SK-N-SH (cell line): ENCODE measurements around the gene ASTN2. TPM values are rescaled to one million over a fixed set of nuclear protein-coding genes. Genes with fewer than 3 reads are reported as not detected.

Experiments
- CTCF ChIA-PET: fragments of 300-600, 350-600 bp; formaldehyde crosslinking; extraction: SDS; loops from one replicate; lab custom pipeline; 2021; lab: Yijun Ruan, JAX
- POLR2A ChIA-PET: fragments of 350-600 bp; sonication (Branson Sonifier 250); formaldehyde crosslinking; extraction: SDS; loops from one replicate; lab custom pipeline; 2020; ENCODE audit warnings: antibody characterized with exemption, inconsistent platforms; lab: Yijun Ruan, JAX
- DNase-seq: peaks from one replicate; pipeline ENCODE4 v3.0.0; 2012
- H2AFZ ChIP-seq: fragments of 200-600 bp; sonication (generic); 2 replicates; pipeline ENCODE4 v1.8.1; 2016; ENCODE audit warnings: antibody characterized with exemption, mild to moderate bottlenecking, low read depth
- H3F3A ChIP-seq: fragments of 200-600 bp; sonication (generic); replicated peaks from 2 replicates; pipeline ENCODE3; 2016; ENCODE audit warnings: antibody characterized with exemption, mild to moderate bottlenecking; ENCODE audit not compliant: insufficient read depth
- H3K27ac ChIP-seq, 2 experiments: fragments of 200-500 bp in 1 of 2; fragments of 200-600 bp in 1 of 2; sonication (Bioruptor generic) in 1 of 2; sonication (generic), shearing (Covaris generic) in 1 of 2; 2 replicates each; pipeline versions ENCODE4 v1.5.1 to v1.6.1; 2014 to 2016; ENCODE audit warnings: low read depth in 2 of 2, inconsistent platforms in 1 of 2, low read length in 1 of 2, mild to moderate bottlenecking in 1 of 2, mixed read lengths in 1 of 2
- H3K27me3 ChIP-seq: fragments of 200-600 bp; sonication (generic), shearing (Covaris generic); 2 replicates; pipeline ENCODE4 v1.6.1; 2016; ENCODE audit warnings: mixed run types; ENCODE audit not compliant: insufficient read depth
- H3K36me3 ChIP-seq, 2 experiments: fragments of 200-500 bp in 1 of 2; fragments of 200-600 bp in 1 of 2; sonication (Bioruptor generic) in 1 of 2; sonication (generic) in 1 of 2; replicated peaks in 1 of 2; 2 replicates each; pipeline versions ENCODE3 to v1.5.1; 2014 to 2016; ENCODE audit warnings: low read length in 1 of 2, mild to moderate bottlenecking in 1 of 2; ENCODE audit not compliant: insufficient read depth in 2 of 2, control insufficient read depth in 1 of 2
- H3K4me1 ChIP-seq, 2 experiments: fragments of 200-500 bp in 1 of 2; fragments of 200-600 bp in 1 of 2; sonication (Bioruptor generic) in 1 of 2; sonication (generic), shearing (Covaris generic) in 1 of 2; 2 replicates each; pipeline versions ENCODE4 v1.5.1 to v1.6.1; 2014 to 2016; ENCODE audit warnings: low read depth in 1 of 2, low read length in 1 of 2, mixed run types in 1 of 2; ENCODE audit not compliant: insufficient read depth in 2 of 2, control insufficient read depth in 1 of 2
- H3K4me2 ChIP-seq: fragments of 200-600 bp; sonication (generic), shearing (Covaris generic); 2 replicates; pipeline ENCODE4 v1.6.1; 2017; ENCODE audit warnings: mixed run types
- H3K4me3 ChIP-seq, 2 experiments: fragments of 200-500 bp in 1 of 2; fragments of 200-600 bp in 1 of 2; sonication (Bioruptor generic) in 1 of 2; sonication (generic), shearing (Covaris generic) in 1 of 2; 2 replicates each; pipeline versions ENCODE4 v1.5.1 to v1.8.1; 2014 to 2016; ENCODE audit warnings: low read depth in 2 of 2, inconsistent platforms in 1 of 2, low read length in 1 of 2, mild to moderate bottlenecking in 1 of 2, mixed read lengths in 1 of 2, moderate library complexity in 1 of 2
- H3K79me2 ChIP-seq: fragments of 200-600 bp; sonication (generic); 2 replicates; pipeline ENCODE4 v1.8.1; 2017; ENCODE audit warnings: mild to moderate bottlenecking; ENCODE audit not compliant: insufficient read depth
- H3K9ac ChIP-seq: fragments of 200-600 bp; sonication (generic); 2 replicates; pipeline ENCODE4 v1.6.1; 2017; ENCODE audit warnings: mixed run types
- H3K9me2 ChIP-seq: fragments of 200-600 bp; sonication (generic); 2 replicates; pipeline ENCODE4 v1.6.1; 2017; ENCODE audit warnings: mixed run types
- H3K9me3 ChIP-seq: fragments of 200-600 bp; sonication (generic); 2 replicates; pipeline ENCODE4 v1.6.1; 2017; ENCODE audit warnings: mixed run types, mild to moderate bottlenecking, moderate library complexity
- H4K20me1 ChIP-seq: fragments of 200-600 bp; sonication (generic); 2 replicates; pipeline ENCODE4 v1.6.1; 2017; ENCODE audit warnings: mild to moderate bottlenecking, mixed run types; ENCODE audit not compliant: insufficient read depth
- EZH2phosphoT487 ChIP-seq: fragments of 200-600 bp; sonication (generic); IDR thresholded peaks from 2 replicates; pipeline ENCODE4 v1.6.1; 2017; ENCODE audit warnings: low read depth, mixed run types, mild to moderate bottlenecking, antibody characterized with exemption, moderate library complexity, borderline replicate concordance
- GATA2 ChIP-seq: sonication (generic); formaldehyde crosslinking; IDR thresholded peaks from 2 replicates; pipeline ENCODE4 v1.5.0; 2020; ENCODE audit warnings: mild to moderate bottlenecking, missing genetic modification reagents
- JUND ChIP-seq: IDR thresholded peaks from 2 replicates; pipeline ENCODE4 v1.4.0; 2012
- MAX ChIP-seq: IDR thresholded peaks from 2 replicates; pipeline ENCODE4 v1.4.0; 2012; ENCODE audit warnings: low read depth
- MEF2A ChIP-seq: IDR thresholded peaks from 2 replicates; pipeline ENCODE4 v1.4.0; 2012; ENCODE audit warnings: low read depth, borderline replicate concordance
- MXI1 ChIP-seq: IDR thresholded peaks from 2 replicates; pipeline ENCODE4 v1.6.1; 2012; ENCODE audit warnings: mild to moderate bottlenecking, low read depth, low read length, improper control_type of control experiment
- NFIC ChIP-seq: IDR thresholded peaks from 2 replicates; pipeline ENCODE4 v1.4.0; 2012; ENCODE audit warnings: borderline replicate concordance
- NRF1 ChIP-seq: IDR thresholded peaks from 2 replicates; pipeline ENCODE4 v1.6.1; 2012; ENCODE audit warnings: low read depth, mild to moderate bottlenecking, low read length
- PBX3 ChIP-seq: IDR thresholded peaks from 2 replicates; pipeline ENCODE4; 2012
- RAD21 ChIP-seq: IDR thresholded peaks from 2 replicates; pipeline ENCODE4 v1.6.1; 2012; ENCODE audit warnings: mild to moderate bottlenecking, low read length
- RCOR1 ChIP-seq: fragments of 150-350 bp; IDR thresholded peaks from 2 replicates; pipeline ENCODE4 v1.6.1; 2017; ENCODE audit warnings: antibody characterized with exemption, low read length
- REST ChIP-seq: IDR thresholded peaks from 2 replicates; pipeline ENCODE4 v1.6.1; 2012; ENCODE audit warnings: mild to moderate bottlenecking, low read depth, low read length, moderate library complexity
- SIN3A ChIP-seq: IDR thresholded peaks from 2 replicates; pipeline ENCODE4 v1.6.1; 2012; ENCODE audit warnings: low read depth, mild to moderate bottlenecking, low read length, moderate library complexity, borderline replicate concordance
- WGBS: methylation state at CpG from one replicate; pipeline ENCODE4 v1.1.6; 2017; ENCODE audit warnings: low lambda C conversion rate; 5-methylcytosine and 5-hydroxymethylcytosine counted together
- polyA plus RNA-seq, 3 experiments: library from polyadenylated mRNA; depleted of rRNA; stranded (reverse); fragments of >200 nt; gene quantifications; 2 replicates each; pipeline ENCODE4 v1.2.3, GENCODE V29; 2012

Gene ASTN2
- polyA plus RNA-seq, 1 of the 3 experiments (the other 2 are of a cell fraction) = 6.6 TPM

- no peaks in the 10 kb centered on the region for H4K20me1 ChIP-seq
- no peak for DNase-seq
- no peaks in the 10 kb centered on the region for H3K9me3 ChIP-seq
- no peak overlapping the region for H2AFZ ChIP-seq
- H3K4me2 ChIP-seq = no peak overlapping the region
- ChIA-PET CTCF (interaction anchor here (1.0 to 4.9 kb wide), 7 partner anchors 14 to 1072 kb away, joined by 3 to 23 read pairs (median 8); partner anchors contain the start of gene PAPPA), POLR2A (no interaction called here)
- H3K27ac ChIP-seq = no peak overlapping the region
- no peak overlapping the region for H3K9ac ChIP-seq
- H3K4me1 ChIP-seq = no peaks in the 10 kb centered on the region; a peak in 1 of 4 replicates
- no peaks in the 10 kb centered on the region for H3K36me3 ChIP-seq
- H3K4me3 ChIP-seq = no peak overlapping the region
- no peaks in the 10 kb centered on the region for H3K9me2 ChIP-seq
- WGBS = 93% methylated on average over 6 of the region's 6 CpGs
- H3K79me2 ChIP-seq = no peaks in the 10 kb centered on the region
- no peaks in the 10 kb centered on the region for H3F3A ChIP-seq
- no peaks in the 10 kb centered on the region for H3K27me3 ChIP-seq
- no peak for TF ChIP-seq SIN3A
- TF ChIP-seq MEF2A = no peak
- TF ChIP-seq RAD21 = no peak
- TF ChIP-seq REST = no peak
- TF ChIP-seq JUND = no peak
- no peak for TF ChIP-seq EZH2phosphoT487
These were observed 752.1 kb downstream of the ASTN2 start for GRCh38 chr9:116662646-116663310.

GRCh38 chr9:116661037-116661954 lies 753.6 kb downstream of the ASTN2 start:
- H4K20me1 ChIP-seq = no peaks in the 10 kb centered on the region
- WGBS = 56% methylated on average over 7 of the region's 7 CpGs
- no peak overlapping the region for H3K9ac ChIP-seq
- no peak overlapping the region for H2AFZ ChIP-seq
- no peaks in the 10 kb centered on the region for H3K9me2 ChIP-seq
- H3K79me2 ChIP-seq = no peaks in the 10 kb centered on the region
- H3K27me3 ChIP-seq = no peaks in the 10 kb centered on the region
- H3F3A ChIP-seq = no peaks in the 10 kb centered on the region
- H3K36me3 ChIP-seq = no peaks in the 10 kb centered on the region
- ChIA-PET CTCF (interaction anchor here (0.7 to 4.9 kb wide), 11 partner anchors 9 to 1129 kb away, joined by 3 to 23 read pairs (median 4); partner anchors contain the start of gene PAPPA), POLR2A (no interaction called here)
- H3K9me3 ChIP-seq = no peaks in the 10 kb centered on the region
- H3K4me2 ChIP-seq = no peak overlapping the region
- H3K27ac ChIP-seq = no peak overlapping the region
- no peak overlapping the region; a peak in 1 of 4 replicates for H3K4me3 ChIP-seq
- H3K4me1 ChIP-seq = no peaks in the 10 kb centered on the region; a peak in 1 of 4 replicates
- DNase-seq = peak; percentile 53
- TF ChIP-seq MAX (no peak), RCOR1 (no peak), REST (no peak), PBX3 (no peak), MXI1 (no peak), NRF1 (no peak), GATA2 (CRISPR knock-in tag) (no peak), NFIC (no peak)
